H1 (cell line): ENCODE data around the gene KCNH8. TPM values are rescaled to one million over a fixed set of nuclear protein-coding genes. Genes with fewer than 3 reads are reported as not detected.

Experiments used
- KDM4A ChIP-seq: IDR thresholded peaks from one replicate; pipeline ENCODE4 v1.7.1; 2012; ENCODE audit warnings: low read depth, mild to moderate bottlenecking, moderate library complexity, low read length, inconsistent platforms; ENCODE audit not compliant: severe bottlenecking
- RBBP5 ChIP-seq: IDR thresholded peaks from 2 replicates; pipeline ENCODE4 v1.7.1; 2012; ENCODE audit warnings: low read depth, mild to moderate bottlenecking, inconsistent platforms, low read length, moderate library complexity, borderline replicate concordance
- SP2 ChIP-seq: IDR thresholded peaks from 2 replicates; pipeline ENCODE4 v1.6.1; 2012; ENCODE audit warnings: mild to moderate bottlenecking, low read length, inconsistent platforms
- polyA plus RNA-seq, 7 experiments: library from polyadenylated mRNA; depleted of rRNA in 3 of 7; stranded (reverse) in 5 of 7; unstranded in 2 of 7; fragments of >200 nt in 5 of 7; fragments of 200-250 nt in 2 of 7; gene quantifications; 1 replicate in 5 of 7; 2 replicates in 1 of 7; 4 replicates in 1 of 7; pipeline versions ENCODE4 v1.2.1 to v1.2.3, GENCODE V29; 2011 to 2013; ENCODE audit warnings: missing spikeins in 2 of 7, mixed read lengths in 2 of 7
- total RNA-seq: library from RNA; stranded (reverse); fragmentation: NEBNext Ultra II Directional; extraction: Animal tissue kit (Norgen Biotek cat#: 25700); gene quantifications from 2 replicates; pipeline ENCODE4 v1.2.1, GENCODE V29; 2021

Gene KCNH8
- total and polyA plus RNA-seq, 2 of the 8 experiments (the other 6 are each of a cell fraction or from before 2014, with no cell fraction given), result 2.2 to 2.4 TPM

- TF ChIP-seq KDM4A (no peak), RBBP5 (no peak), SP2 (no peak)
Measured at GRCh38 chr3:19183584-19183983, 35.3 kb downstream of the KCNH8 start (continued).
